Pancreas (tissue), 10 donors: ENCODE results near the gene SOS1. TPM values are rescaled to one million over a fixed set of nuclear protein-coding genes. Genes with fewer than 3 reads are reported as not detected.

Source experiments
- ATAC-seq, 4 donors: fragments of 200-7000 bp; cut with Tn5 transposase; one replicate each; pipeline versions ENCODE4 v1.8.0 to v1.9.1; 2020; ENCODE audit warnings: mild to moderate bottlenecking in 4 of 4, moderate library complexity in 4 of 4
- DNase-seq, 6 donors: peaks; one replicate each; pipeline ENCODE4 v3.0.0-alpha.2; 2020
- FAIRE-seq: peaks from 2 replicates; lab custom pipeline; 2012; peaks lifted over from hg19 to GRCh38; lab: Jason Lieb, UNC
- H3K27ac ChIP-seq, 4 donors: fragments of 200-600 bp; sonication (generic); 1 replicate in 3 of 4; 2 replicates in 1 of 4; pipeline versions ENCODE4 v1.5.0 to v1.8.0; 2020
- H3K27me3 ChIP-seq, 4 donors: fragments of 200-600 bp; one replicate each; pipeline ENCODE4 v1.8.0; 2021
- H3K36me3 ChIP-seq, 3 donors: fragments of 200-600 bp; sonication (generic) in 1 of 3; one replicate each; pipeline versions ENCODE4 v1.5.0 to v1.8.0; 2020 to 2021
- H3K4me1 ChIP-seq, 3 donors: fragments of 200-600 bp; one replicate each; pipeline ENCODE4 v1.8.0; 2021
- H3K4me3 ChIP-seq, 4 donors: fragments of 200-600 bp; sonication (generic) in 2 of 4; one replicate each; pipeline versions ENCODE4 v1.5.0 to v1.8.0; 2020 to 2021
- H3K9me3 ChIP-seq, 4 donors: fragments of 200-600 bp; one replicate each; pipeline ENCODE4 v1.8.0; 2021
- WGBS, 2 donors: extraction: QIAGEN DNeasy Blood & Tissue Kit; methylation state at CpG; one replicate each; pipeline ENCODE4 v1.1.7; 2013; 5-methylcytosine and 5-hydroxymethylcytosine counted together
- intact Hi-C, 3 donors: fragments of 100-400 bp; cut with DNase I; formaldehyde crosslinking; loops; one replicate each; pipeline versions ENCODE4 v1.11.1 to v1.14.2; 2022
- polyA plus RNA-seq, 2 donors: library from polyadenylated mRNA; stranded (reverse); fragments of 200-250 nt; gene quantifications; one replicate each; pipeline ENCODE4 v1.2.3, GENCODE V29; 2013
- total RNA-seq, 6 donors: library from RNA; stranded (reverse); fragmentation: NEBNext Ultra II Directional in 4 of 6; extraction: Animal tissue kit (Norgen Biotek cat#: 25700) in 4 of 6; gene quantifications; one replicate each; pipeline versions ENCODE4 v1.2.1 to v1.2.4, GENCODE V29; 2021 to 2023
- TF ChIP-seq, protein P1 (sequence below), 4 donors: fragments of 200-600 bp; sonication (generic) in 3 of 4; IDR thresholded peaks; one replicate each; pipeline versions ENCODE4 v1.5.0 to v1.8.0; 2021; ENCODE audit warnings: antibody characterized with exemption in 4 of 4
- donor health status: healthy with polysubstance abuse.
- donor health status: DM: no; HTN: no; CAD: no; lungs with moderate emphysema.
- donor health status: DM: no; HTN: no; CAD: no.
- donor health status: control.
- donor health status: control.
- donor health status: Bipolar disorder and iron deficiency.
- donor health status: DM: yes; HTN: yes; CAD: no.
- donor health status: DM: no; HTN: no; CAD: no.
- donor health status: DM: no; HTN: no; CAD: no.
- donor health status: DM: yes; HTN: yes; CAD: no.

Gene SOS1
- total and polyA plus RNA-seq, 8 donors = 3.2 to 22.6 (median 10.1) TPM

- H3K36me3 ChIP-seq = peaks cover 0 to 8% (median 0%) of the 10 kb centered on the region in 3 donors
- WGBS, 2 donors = 74 to 92% methylated on average over 1 of the region's 1 CpG
- no peaks in the 10 kb centered on the region for H3K27me3 ChIP-seq
- ATAC-seq (no peak), FAIRE-seq (no peak), DNase-seq (no peak)
- H3K4me1 ChIP-seq = no peaks in the 10 kb centered on the region
- H3K9me3 ChIP-seq = no peaks in the 10 kb centered on the region
- intact Hi-C loops = no loop called here
- no peak overlapping the region for H3K4me3 ChIP-seq
- no peak overlapping the region for H3K27ac ChIP-seq
- TF ChIP-seq, protein P1, sequence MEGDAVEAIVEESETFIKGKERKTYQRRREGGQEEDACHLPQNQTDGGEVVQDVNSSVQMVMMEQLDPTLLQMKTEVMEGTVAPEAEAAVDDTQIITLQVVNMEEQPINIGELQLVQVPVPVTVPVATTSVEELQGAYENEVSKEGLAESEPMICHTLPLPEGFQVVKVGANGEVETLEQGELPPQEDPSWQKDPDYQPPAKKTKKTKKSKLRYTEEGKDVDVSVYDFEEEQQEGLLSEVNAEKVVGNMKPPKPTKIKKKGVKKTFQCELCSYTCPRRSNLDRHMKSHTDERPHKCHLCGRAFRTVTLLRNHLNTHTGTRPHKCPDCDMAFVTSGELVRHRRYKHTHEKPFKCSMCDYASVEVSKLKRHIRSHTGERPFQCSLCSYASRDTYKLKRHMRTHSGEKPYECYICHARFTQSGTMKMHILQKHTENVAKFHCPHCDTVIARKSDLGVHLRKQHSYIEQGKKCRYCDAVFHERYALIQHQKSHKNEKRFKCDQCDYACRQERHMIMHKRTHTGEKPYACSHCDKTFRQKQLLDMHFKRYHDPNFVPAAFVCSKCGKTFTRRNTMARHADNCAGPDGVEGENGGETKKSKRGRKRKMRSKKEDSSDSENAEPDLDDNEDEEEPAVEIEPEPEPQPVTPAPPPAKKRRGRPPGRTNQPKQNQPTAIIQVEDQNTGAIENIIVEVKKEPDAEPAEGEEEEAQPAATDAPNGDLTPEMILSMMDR (IDR thresholded peaks at IDR 0.05) = no peak
Observed at GRCh38 chr2:39068299-39069135, 52.3 kb downstream of the SOS1 start.

DNA sequence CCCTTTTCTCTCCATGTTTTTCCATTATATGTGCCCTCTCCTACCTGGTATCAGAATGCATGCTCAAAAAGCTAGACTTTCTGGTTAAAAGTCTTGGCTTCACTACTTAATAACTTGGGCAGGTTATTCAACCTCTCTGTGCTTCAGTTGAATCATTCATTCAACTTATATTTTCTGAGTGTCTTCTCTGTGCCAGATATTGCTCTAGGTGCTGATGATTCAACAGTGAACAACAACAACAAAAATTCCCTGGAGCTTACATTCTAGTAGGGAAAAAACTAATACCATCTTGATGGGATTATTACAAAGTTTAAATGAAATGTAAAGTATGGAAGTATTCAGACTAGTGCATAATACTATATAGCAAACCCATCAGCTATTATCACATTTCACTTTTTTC lies 55.2 kb downstream of the SOS1 start:
- H3K27me3 ChIP-seq = no peaks in the 10 kb centered on the region
- peaks cover 0 to 8% (median 0%) of the 10 kb centered on the region in 3 donors for H3K36me3 ChIP-seq
- intact Hi-C loops = no loop called here
- no peaks in the 10 kb centered on the region for H3K4me1 ChIP-seq
- TF ChIP-seq, protein P1 (IDR thresholded peaks at IDR 0.05) = no peak
- no peaks in the 10 kb centered on the region for H3K9me3 ChIP-seq
- H3K4me3 ChIP-seq = no peak overlapping the region
- H3K27ac ChIP-seq = no peak overlapping the region
- FAIRE-seq (no peak), DNase-seq (no peak), ATAC-seq (no peak)

GRCh38 chr2:39062320-39062719 lies 58.5 kb downstream of the SOS1 start:
- 94% methylated on average over 6 of the region's 6 CpGs for WGBS, 2 donors
- Histone ChIP-seq H3K4me3 (no peak overlapping the region), H3K9me3 (no peaks in the 10 kb centered on the region), H3K4me1 (no peaks in the 10 kb centered on the region), H3K27me3 (no peaks in the 10 kb centered on the region), H3K27ac (no peak overlapping the region), H3K36me3 (peaks cover 0 to 8% (median 0%) of the 10 kb centered on the region in 3 donors)
- TF ChIP-seq, protein P1 (IDR thresholded peaks at IDR 0.05) = no peak
- intact Hi-C loops = no loop called here
- DNase-seq (no peak), ATAC-seq (no peak), FAIRE-seq (peak; percentile 64)

DNA sequence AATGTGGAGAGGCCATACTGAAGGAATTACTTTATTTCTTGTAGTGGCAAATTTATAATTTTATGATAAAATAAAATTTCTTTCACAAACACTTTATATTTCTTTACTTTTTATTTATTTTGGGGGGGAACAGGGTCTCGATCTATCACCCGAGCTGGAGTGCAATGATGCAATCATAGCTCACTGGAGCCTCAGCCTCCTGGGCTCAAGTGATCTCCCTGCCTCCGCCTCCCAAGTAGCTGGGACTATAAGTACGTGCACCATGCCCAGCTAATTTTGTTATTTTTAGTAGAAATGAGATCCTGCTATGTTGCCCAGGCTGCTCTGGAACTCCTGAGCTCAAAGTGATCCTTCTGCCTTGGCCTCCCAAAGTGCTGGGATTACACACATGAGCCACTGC lies 59.6 kb downstream of the SOS1 start:
- Histone ChIP-seq H3K27me3 (no peaks in the 10 kb centered on the region), H3K9me3 (no peaks in the 10 kb centered on the region), H3K27ac (no peak overlapping the region), H3K4me3 (no peak overlapping the region), H3K36me3 (peaks cover 0 to 2% (median 0%) of the 10 kb centered on the region in 3 donors), H3K4me1 (no peaks in the 10 kb centered on the region)
- intact Hi-C loops = no loop called here
- FAIRE-seq (no peak), DNase-seq (no peak), ATAC-seq (no peak)
- TF ChIP-seq, protein P1 (IDR thresholded peaks at IDR 0.05) = no peak
- 85 to 91% methylated on average over 4 of the region's 4 CpGs for WGBS, 2 donors
